ENCODE data around the gene LRP2. TPM values are rescaled to one million over a fixed set of nuclear protein-coding genes. Genes with fewer than 3 reads are reported as not detected.

Gene LRP2
- total RNA-seq, 4 donors from 2014 or later: 0.08 to 0.96 (median 0.20) TPM

GRCh38 chr2:169391236-169391635, 28.9 kb upstream of the LRP2 start:
- no peaks in the 10 kb centered on the region for H3K4me1 ChIP-seq
- no peak overlapping the region for H3K4me3 ChIP-seq
- WGBS: 40% methylated on average over 1 of the region's 1 CpG
- no peaks in the 10 kb centered on the region for H3K9me3 ChIP-seq
- TF ChIP-seq POLR2A (IDR thresholded peaks at IDR 0.05) (no peak), POLR2AphosphoS5 (IDR thresholded peaks at IDR 0.05) (no peak), EP300 (IDR thresholded peaks at IDR 0.05) (no peak)
- TF ChIP-seq, protein P1, sequence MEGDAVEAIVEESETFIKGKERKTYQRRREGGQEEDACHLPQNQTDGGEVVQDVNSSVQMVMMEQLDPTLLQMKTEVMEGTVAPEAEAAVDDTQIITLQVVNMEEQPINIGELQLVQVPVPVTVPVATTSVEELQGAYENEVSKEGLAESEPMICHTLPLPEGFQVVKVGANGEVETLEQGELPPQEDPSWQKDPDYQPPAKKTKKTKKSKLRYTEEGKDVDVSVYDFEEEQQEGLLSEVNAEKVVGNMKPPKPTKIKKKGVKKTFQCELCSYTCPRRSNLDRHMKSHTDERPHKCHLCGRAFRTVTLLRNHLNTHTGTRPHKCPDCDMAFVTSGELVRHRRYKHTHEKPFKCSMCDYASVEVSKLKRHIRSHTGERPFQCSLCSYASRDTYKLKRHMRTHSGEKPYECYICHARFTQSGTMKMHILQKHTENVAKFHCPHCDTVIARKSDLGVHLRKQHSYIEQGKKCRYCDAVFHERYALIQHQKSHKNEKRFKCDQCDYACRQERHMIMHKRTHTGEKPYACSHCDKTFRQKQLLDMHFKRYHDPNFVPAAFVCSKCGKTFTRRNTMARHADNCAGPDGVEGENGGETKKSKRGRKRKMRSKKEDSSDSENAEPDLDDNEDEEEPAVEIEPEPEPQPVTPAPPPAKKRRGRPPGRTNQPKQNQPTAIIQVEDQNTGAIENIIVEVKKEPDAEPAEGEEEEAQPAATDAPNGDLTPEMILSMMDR (IDR thresholded peaks at IDR 0.05): no peak
- no peak overlapping the region for H3K27ac ChIP-seq
- H3K27me3 ChIP-seq: peaks cover 4% of the 10 kb centered on the region
- H3K36me3 ChIP-seq: no peaks in the 10 kb centered on the region
- DNase-seq (ENCODE audit: low spot score in 2 of 2): no peak

- 74% methylated on average over 3 of the region's 3 CpGs for WGBS
- TF ChIP-seq POLR2AphosphoS5 (IDR thresholded peaks at IDR 0.05) (no peak), POLR2A (IDR thresholded peaks at IDR 0.05) (no peak), EP300 (IDR thresholded peaks at IDR 0.05) (no peak)
- TF ChIP-seq, protein P1 (IDR thresholded peaks at IDR 0.05): no peak
- Histone ChIP-seq H3K4me3 (no peak overlapping the region), H3K27ac (no peak overlapping the region), H3K4me1 (no peaks in the 10 kb centered on the region), H3K9me3 (no peaks in the 10 kb centered on the region), H3K27me3 (peaks cover 4% of the 10 kb centered on the region), H3K36me3 (no peaks in the 10 kb centered on the region)
- no peak for DNase-seq (ENCODE audit: low spot score in 2 of 2)
Measured at GRCh38 chr2:169388161-169388560, 25.8 kb upstream of the LRP2 start.

GRCh38 chr2:169386722-169387121, 24.4 kb upstream of the LRP2 start:
- H3K27ac ChIP-seq: no peak overlapping the region
- peaks cover 4% of the 10 kb centered on the region for H3K27me3 ChIP-seq
- no peak overlapping the region for H3K4me3 ChIP-seq
- no peaks in the 10 kb centered on the region for H3K4me1 ChIP-seq
- no peak for TF ChIP-seq POLR2AphosphoS5 (IDR thresholded peaks at IDR 0.05)
- TF ChIP-seq EP300 (IDR thresholded peaks at IDR 0.05): no peak
- TF ChIP-seq POLR2A (IDR thresholded peaks at IDR 0.05): no peak
- TF ChIP-seq, protein P1 (IDR thresholded peaks at IDR 0.05): no peak
- H3K36me3 ChIP-seq: no peaks in the 10 kb centered on the region
- DNase-seq (ENCODE audit: low spot score in 2 of 2): no peak
- H3K9me3 ChIP-seq: no peaks in the 10 kb centered on the region
- WGBS: 63% methylated on average over 2 of the region's 2 CpGs

GRCh38 chr2:169384816-169385215, 22.5 kb upstream of the LRP2 start:
- WGBS: 97% methylated on average over 6 of the region's 6 CpGs
- Histone ChIP-seq H3K9me3 (no peaks in the 10 kb centered on the region), H3K36me3 (no peaks in the 10 kb centered on the region), H3K4me1 (no peaks in the 10 kb centered on the region), H3K27ac (no peak overlapping the region), H3K4me3 (no peak overlapping the region), H3K27me3 (peaks cover 4% of the 10 kb centered on the region)
- TF ChIP-seq EP300 (IDR thresholded peaks at IDR 0.05) (no peak), POLR2A (IDR thresholded peaks at IDR 0.05) (no peak), POLR2AphosphoS5 (IDR thresholded peaks at IDR 0.05) (no peak)
- TF ChIP-seq, protein P1 (IDR thresholded peaks at IDR 0.05): no peak
- DNase-seq (ENCODE audit: low spot score in 2 of 2): no peak

DNA sequence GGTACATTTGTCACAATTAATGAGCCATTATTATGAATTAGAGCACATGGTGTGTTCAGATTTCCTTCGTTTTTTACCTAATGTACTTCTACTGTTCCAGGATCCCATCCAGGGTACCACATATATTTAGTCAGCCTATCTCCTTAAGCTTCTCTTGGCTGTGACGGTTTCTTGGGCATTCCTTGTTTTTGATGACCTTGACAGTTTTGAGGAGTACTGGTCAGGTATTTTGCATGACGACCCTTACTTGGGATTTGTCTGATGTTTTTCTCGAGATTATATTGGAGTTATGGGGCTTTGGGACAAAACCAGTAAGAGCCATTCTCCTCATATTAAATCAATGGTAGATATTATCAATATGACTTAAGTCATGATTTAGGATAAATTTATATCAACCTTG, 10.2 kb upstream of the LRP2 start:
- H3K27me3 ChIP-seq: peaks cover 5% of the 10 kb centered on the region
- TF ChIP-seq, protein P1 (IDR thresholded peaks at IDR 0.05): no peak
- TF ChIP-seq POLR2AphosphoS5 (IDR thresholded peaks at IDR 0.05) (no peak), POLR2A (IDR thresholded peaks at IDR 0.05) (no peak)
- no peak overlapping the region for H3K27ac ChIP-seq
- no peaks in the 10 kb centered on the region for H3K4me1 ChIP-seq
- H3K4me3 ChIP-seq: no peak overlapping the region
- 81% methylated on average over 4 of the region's 4 CpGs for WGBS
- no peaks in the 10 kb centered on the region for H3K36me3 ChIP-seq
- H3K9me3 ChIP-seq: no peaks in the 10 kb centered on the region
- DNase-seq (ENCODE audit: low spot score in 2 of 2): no peak

Data from suprapubic skin (tissue), 4 donors.